H1 (cell line): ENCODE measurements around the gene LEO1.

ENCODE experiments used
- CEBPB ChIP-seq: IDR thresholded peaks from 2 replicates; pipeline ENCODE4 v1.6.1; 2012; ENCODE audit warnings: low read depth, low read length
- EP300 ChIP-seq, 2 experiments: IDR thresholded peaks; 1 replicate in 1 of 2; 2 replicates in 1 of 2; pipeline ENCODE4 v1.6.1; 2011 to 2012; ENCODE audit warnings: low read depth in 2 of 2, low read length in 2 of 2, mild to moderate bottlenecking in 2 of 2, borderline replicate concordance in 1 of 2, inconsistent platforms in 1 of 2, moderate library complexity in 1 of 2
- HDAC6 ChIP-seq: IDR thresholded peaks from one replicate; pipeline ENCODE4 v1.7.1; 2012; ENCODE audit warnings: low read depth, mild to moderate bottlenecking, inconsistent platforms, low read length, moderate library complexity
- JUN ChIP-seq: IDR thresholded peaks from 2 replicates; pipeline ENCODE4 v1.6.1; 2011; ENCODE audit warnings: low read depth, mild to moderate bottlenecking, improper control_type of control experiment, low read length
- JUND ChIP-seq: IDR thresholded peaks from 2 replicates; pipeline ENCODE4 v1.6.1; 2011; ENCODE audit warnings: mild to moderate bottlenecking, improper control_type of control experiment, low read length
- POLR2A ChIP-seq, 2 experiments: IDR thresholded peaks; 1 replicate in 1 of 2; 2 replicates in 1 of 2; pipeline ENCODE4 v1.6.1; 2011; ENCODE audit warnings: low read depth in 2 of 2, low read length in 2 of 2, mild to moderate bottlenecking in 2 of 2; ENCODE audit errors: control extremely low read depth in 1 of 2
- POLR2AphosphoS5 ChIP-seq: IDR thresholded peaks from 2 replicates; pipeline ENCODE4 v1.6.1; 2011; ENCODE audit warnings: low read depth, low read length
- ZNF274 ChIP-seq: IDR thresholded peaks from 2 replicates; pipeline ENCODE4 v1.7.0; 2012; ENCODE audit warnings: low read length, borderline replicate concordance; ENCODE audit errors: extremely low read depth
- TF ChIP-seq, protein P1 (sequence below): IDR thresholded peaks from 2 replicates; pipeline ENCODE4 v1.6.1; 2012; ENCODE audit warnings: inconsistent platforms
- TF ChIP-seq, protein P2 (sequence below), 3 experiments: IDR thresholded peaks; 1 replicate in 2 of 3; 2 replicates in 1 of 3; pipeline versions ENCODE4 v1.5.1 to v1.6.1; 2011; ENCODE audit warnings: low read length in 3 of 3, mild to moderate bottlenecking in 3 of 3, inconsistent platforms in 2 of 3, low read depth in 1 of 3, moderate library complexity in 1 of 3; ENCODE audit not compliant: insufficient read depth in 1 of 3; ENCODE audit errors: control extremely low read depth in 1 of 3
- TF ChIP-seq, protein P3 (sequence below): IDR thresholded peaks from 2 replicates; pipeline ENCODE4 v1.6.1; 2012; ENCODE audit warnings: low read length, inconsistent platforms
- TF ChIP-seq, protein P4 (sequence below): IDR thresholded peaks from 2 replicates; pipeline ENCODE4 v1.6.1; 2011; ENCODE audit warnings: low read length, improper control_type of control experiment

DNA sequence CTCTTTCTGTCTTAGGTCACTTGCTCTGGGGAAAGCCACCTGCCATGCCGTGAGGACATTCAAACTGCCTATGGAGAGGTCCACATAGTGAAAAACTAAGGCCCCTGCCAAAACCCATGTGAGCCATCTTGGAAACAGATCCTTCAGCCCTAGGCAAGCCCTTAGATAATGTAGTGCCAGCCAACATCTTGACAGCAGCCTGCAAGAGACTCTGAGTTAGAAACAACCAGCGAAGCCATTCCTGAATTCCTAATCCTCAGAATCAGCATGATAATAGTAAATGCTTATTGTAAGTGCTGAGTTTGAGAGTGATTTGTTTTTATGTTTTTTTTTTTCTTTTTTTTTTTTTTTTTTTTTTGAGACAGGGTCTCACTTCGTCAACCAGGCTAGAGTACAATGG, 40.6 kb downstream of the LEO1 start:
- TF ChIP-seq HDAC6 (no peak), POLR2A (IDR thresholded peaks at IDR 0.05; ENCODE audit: control extremely low read depth in 1 of 2, low read depth in 2 of 2, low read length in 2 of 2) (no peak), EP300 (IDR thresholded peaks at IDR 0.05; ENCODE audit: borderline replicate concordance in 1 of 2, low read depth in 2 of 2, low read length in 2 of 2) (no peak), JUN (no peak), CEBPB (no peak), ZNF274 (no peak), POLR2AphosphoS5 (no peak), JUND (no peak)
- TF ChIP-seq, protein P1, sequence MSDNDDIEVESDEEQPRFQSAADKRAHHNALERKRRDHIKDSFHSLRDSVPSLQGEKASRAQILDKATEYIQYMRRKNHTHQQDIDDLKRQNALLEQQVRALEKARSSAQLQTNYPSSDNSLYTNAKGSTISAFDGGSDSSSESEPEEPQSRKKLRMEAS, result no peak
- TF ChIP-seq, protein P2, sequence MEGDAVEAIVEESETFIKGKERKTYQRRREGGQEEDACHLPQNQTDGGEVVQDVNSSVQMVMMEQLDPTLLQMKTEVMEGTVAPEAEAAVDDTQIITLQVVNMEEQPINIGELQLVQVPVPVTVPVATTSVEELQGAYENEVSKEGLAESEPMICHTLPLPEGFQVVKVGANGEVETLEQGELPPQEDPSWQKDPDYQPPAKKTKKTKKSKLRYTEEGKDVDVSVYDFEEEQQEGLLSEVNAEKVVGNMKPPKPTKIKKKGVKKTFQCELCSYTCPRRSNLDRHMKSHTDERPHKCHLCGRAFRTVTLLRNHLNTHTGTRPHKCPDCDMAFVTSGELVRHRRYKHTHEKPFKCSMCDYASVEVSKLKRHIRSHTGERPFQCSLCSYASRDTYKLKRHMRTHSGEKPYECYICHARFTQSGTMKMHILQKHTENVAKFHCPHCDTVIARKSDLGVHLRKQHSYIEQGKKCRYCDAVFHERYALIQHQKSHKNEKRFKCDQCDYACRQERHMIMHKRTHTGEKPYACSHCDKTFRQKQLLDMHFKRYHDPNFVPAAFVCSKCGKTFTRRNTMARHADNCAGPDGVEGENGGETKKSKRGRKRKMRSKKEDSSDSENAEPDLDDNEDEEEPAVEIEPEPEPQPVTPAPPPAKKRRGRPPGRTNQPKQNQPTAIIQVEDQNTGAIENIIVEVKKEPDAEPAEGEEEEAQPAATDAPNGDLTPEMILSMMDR (IDR thresholded peaks at IDR 0.05; ENCODE audit: control extremely low read depth in 1 of 3, insufficient read depth in 1 of 3, low read depth in 1 of 3, low read length in 3 of 3), result no peak
- TF ChIP-seq, protein P3, sequence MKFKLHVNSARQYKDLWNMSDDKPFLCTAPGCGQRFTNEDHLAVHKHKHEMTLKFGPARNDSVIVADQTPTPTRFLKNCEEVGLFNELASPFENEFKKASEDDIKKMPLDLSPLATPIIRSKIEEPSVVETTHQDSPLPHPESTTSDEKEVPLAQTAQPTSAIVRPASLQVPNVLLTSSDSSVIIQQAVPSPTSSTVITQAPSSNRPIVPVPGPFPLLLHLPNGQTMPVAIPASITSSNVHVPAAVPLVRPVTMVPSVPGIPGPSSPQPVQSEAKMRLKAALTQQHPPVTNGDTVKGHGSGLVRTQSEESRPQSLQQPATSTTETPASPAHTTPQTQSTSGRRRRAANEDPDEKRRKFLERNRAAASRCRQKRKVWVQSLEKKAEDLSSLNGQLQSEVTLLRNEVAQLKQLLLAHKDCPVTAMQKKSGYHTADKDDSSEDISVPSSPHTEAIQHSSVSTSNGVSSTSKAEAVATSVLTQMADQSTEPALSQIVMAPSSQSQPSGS, result no peak
- TF ChIP-seq, protein P4, sequence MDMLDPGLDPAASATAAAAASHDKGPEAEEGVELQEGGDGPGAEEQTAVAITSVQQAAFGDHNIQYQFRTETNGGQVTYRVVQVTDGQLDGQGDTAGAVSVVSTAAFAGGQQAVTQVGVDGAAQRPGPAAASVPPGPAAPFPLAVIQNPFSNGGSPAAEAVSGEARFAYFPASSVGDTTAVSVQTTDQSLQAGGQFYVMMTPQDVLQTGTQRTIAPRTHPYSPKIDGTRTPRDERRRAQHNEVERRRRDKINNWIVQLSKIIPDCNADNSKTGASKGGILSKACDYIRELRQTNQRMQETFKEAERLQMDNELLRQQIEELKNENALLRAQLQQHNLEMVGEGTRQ, result no peak
